Epithelial cell of esophagus (primary cell): ENCODE results near the gene P2RY13.

ENCODE experiments used
- DNase-seq: peaks from one replicate; pipeline ENCODE4 v3.0.0; 2010; ENCODE audit warnings: low read depth
- H3K4me3 ChIP-seq: 2 replicates; pipeline ENCODE4 v1.5.1; 2011; ENCODE audit warnings: mild to moderate bottlenecking, low read length, control low read depth
- CTCF ChIP-seq: IDR thresholded peaks from 2 replicates; pipeline ENCODE4 v1.5.1; 2011; ENCODE audit warnings: low read depth, mild to moderate bottlenecking, low read length, control low read depth, inconsistent platforms; ENCODE audit not compliant: insufficient read depth; ENCODE audit errors: missing control alignments

Gene P2RY13

GRCh38 chr3:151362751-151363174 is 33.4 kb upstream of the P2RY13 start:
- DNase-seq: no peak
- H3K4me3 ChIP-seq: no peak overlapping the region
- TF ChIP-seq CTCF: no peak

GRCh38 chr3:151357463-151357850 is 28.1 kb upstream of the P2RY13 start:
- no peak for DNase-seq
- TF ChIP-seq CTCF: no peak
- no peak overlapping the region for H3K4me3 ChIP-seq

- no peak for TF ChIP-seq CTCF
- peak; percentile 8 for DNase-seq
- H3K4me3 ChIP-seq: no peak overlapping the region
Measured at GRCh38 chr3:151356794-151357462, 27.6 kb upstream of the P2RY13 start.

- no peak for DNase-seq
- no peak for TF ChIP-seq CTCF
- no peak overlapping the region for H3K4me3 ChIP-seq
Measured at GRCh38 chr3:151351648-151352047, 22.3 kb upstream of the P2RY13 start.

- H3K4me3 ChIP-seq: no peak overlapping the region
- TF ChIP-seq CTCF: no peak
- no peak for DNase-seq
Measured at GRCh38 chr3:151351219-151351618, 21.9 kb upstream of the P2RY13 start.

- H3K4me3 ChIP-seq: no peak overlapping the region
- no peak for TF ChIP-seq CTCF
- no peak for DNase-seq
Measured at GRCh38 chr3:151350656-151351055, 21.3 kb upstream of the P2RY13 start.

- DNase-seq: no peak
- no peak for TF ChIP-seq CTCF
Measured at GRCh38 chr3:151347432-151347831, 18.1 kb upstream of the P2RY13 start.

More at GRCh38 chr3:151347432-151347831, 18.1 kb upstream of the P2RY13 start:
- no peak overlapping the region for H3K4me3 ChIP-seq
